Ishikawa (cell line): ENCODE data around the gene ZFYVE9.

Source experiments
- CREB1 ChIP-seq: IDR thresholded peaks from 2 replicates; pipeline ENCODE4 v1.6.1; 2012; ENCODE audit warnings: low read depth
- EP300 ChIP-seq: IDR thresholded peaks from 2 replicates; pipeline ENCODE4 v1.6.1; 2012; ENCODE audit warnings: borderline replicate concordance
- FOXM1 ChIP-seq: IDR thresholded peaks from 2 replicates; pipeline ENCODE4 v1.6.1; 2012; ENCODE audit warnings: low read depth, borderline replicate concordance
- MAX ChIP-seq: IDR thresholded peaks from 2 replicates; pipeline ENCODE4 v1.6.1; 2012
- TAF1 ChIP-seq: IDR thresholded peaks from 2 replicates; pipeline ENCODE4 v1.6.1; 2012; ENCODE audit warnings: low read depth, mild to moderate bottlenecking
- TEAD4 ChIP-seq: IDR thresholded peaks from 2 replicates; pipeline ENCODE4 v1.6.1; 2012
- YY1 ChIP-seq: IDR thresholded peaks from 2 replicates; pipeline ENCODE4 v1.6.1; 2012; ENCODE audit warnings: low read depth

GRCh38 chr1:52153898-52154297, 12.0 kb downstream of the ZFYVE9 start:
- TF ChIP-seq EP300: no peak
- no peak for TF ChIP-seq CREB1
- TF ChIP-seq FOXM1: no peak
- no peak for TF ChIP-seq MAX
- TF ChIP-seq TEAD4: no peak
- TF ChIP-seq YY1: no peak
- TF ChIP-seq TAF1: no peak
